ENCODE results near the gene DNAJB8.

DNAJB8 gene

GRCh38 chr3:128413413-128414205, 53.1 kb downstream of the DNAJB8 start:
- no peak for ATAC-seq
- no peak for DNase-seq (ENCODE audit: low spot score in 2 of 2)
- no peaks in the 10 kb centered on the region for H3K9me3 Mint-ChIP-seq
- H3K4me3 Mint-ChIP-seq = no peak overlapping the region
- H3K27ac Mint-ChIP-seq = no peak overlapping the region
- no peaks in the 10 kb centered on the region for H3K4me1 Mint-ChIP-seq
- peaks cover 12% of the 10 kb centered on the region for H3K36me3 Mint-ChIP-seq

DNA sequence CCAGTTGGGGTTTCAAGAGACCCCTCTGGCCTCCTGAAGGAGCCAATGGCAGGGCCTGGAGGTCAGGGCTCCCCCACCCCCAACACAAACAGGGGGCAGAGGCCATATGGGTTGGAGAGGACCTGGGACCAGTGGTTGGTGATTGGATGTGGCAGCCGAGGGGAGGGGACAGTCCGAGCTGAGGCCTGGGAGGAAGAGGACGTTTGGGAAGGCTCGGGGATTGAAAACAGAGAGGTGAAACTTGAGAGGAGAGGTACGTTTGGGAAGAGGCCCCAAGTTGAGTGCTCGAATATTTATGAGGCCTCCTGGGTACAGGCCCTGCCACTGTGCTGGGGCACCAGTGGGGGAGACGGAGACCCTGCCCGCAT, 53.7 kb downstream of the DNAJB8 start:
- Mint-ChIP-seq H3K4me3 (no peak overlapping the region), H3K36me3 (peaks cover 12% of the 10 kb centered on the region), H3K27ac (peak overlapping the region; percentile 77), H3K9me3 (no peaks in the 10 kb centered on the region), H3K4me1 (no peaks in the 10 kb centered on the region)
- ATAC-seq = no peak
- DNase-seq (ENCODE audit: low spot score in 2 of 2) = no peak
